HEK293 (cell line): ENCODE results near the gene CHMP6.

Source experiments
- CTCF ChIA-PET: fragments of 350-600 bp; formaldehyde crosslinking; extraction: SDS; loops from one replicate; lab custom pipeline; 2021; ENCODE audit warnings: antibody characterized with exemption; lab: Yijun Ruan, JAX
- POLR2A ChIA-PET: fragments of 300-600 bp; formaldehyde crosslinking; extraction: SDS; loops from one replicate; lab custom pipeline; 2020; ENCODE audit warnings: antibody characterized with exemption, inconsistent platforms; lab: Yijun Ruan, JAX
- H3K27ac ChIP-seq: fragments of 200-500 bp; sonication (Bioruptor generic); 2 replicates; pipeline ENCODE4 v1.5.1; 2014; ENCODE audit warnings: low read depth, low read length, control low read depth, inconsistent platforms; ENCODE audit errors: extremely low read depth
- H3K36me3 ChIP-seq, 2 experiments: fragments of 200-500 bp in 1 of 2; sonication (Bioruptor generic) in 1 of 2; 1 replicate in 1 of 2; 2 replicates in 1 of 2; pipeline ENCODE4 v1.5.1; 2014 to 2017; ENCODE audit warnings: inconsistent platforms in 2 of 2, low read length in 2 of 2; ENCODE audit not compliant: control insufficient read depth in 2 of 2, insufficient read depth in 1 of 2
- H3K4me1 ChIP-seq: fragments of 200-500 bp; sonication (Bioruptor generic); 2 replicates; pipeline ENCODE4 v1.5.1; 2014; ENCODE audit warnings: mild to moderate bottlenecking, low read length, inconsistent platforms; ENCODE audit not compliant: control insufficient read depth, insufficient read depth
- H3K4me3 ChIP-seq: 2 replicates; pipeline ENCODE4 v1.5.1; 2011; ENCODE audit warnings: low read depth, mild to moderate bottlenecking, control low read depth, low read length, moderate library complexity
- H3K9me3 ChIP-seq: fragments of 200-500 bp; sonication (Bioruptor generic); 2 replicates; pipeline ENCODE4 v1.5.1; 2014; ENCODE audit warnings: low read depth, low read length, inconsistent platforms; ENCODE audit not compliant: control insufficient read depth, insufficient read depth
- ELK4 ChIP-seq: IDR thresholded peaks from 2 replicates; pipeline ENCODE4 v1.6.1; 2011; ENCODE audit warnings: mild to moderate bottlenecking, low read depth, low read length, borderline replicate concordance
- GLI4 ChIP-seq: fragments of 450-650 bp; formaldehyde crosslinking; IDR thresholded peaks from 2 replicates; pipeline ENCODE4 v1.5.1; 2016; ENCODE audit warnings: missing biosample characterization, missing genetic modification characterization
- GLIS1 ChIP-seq: fragments of 450-650 bp; formaldehyde crosslinking; IDR thresholded peaks from 2 replicates; pipeline ENCODE4 v1.5.1; 2016; ENCODE audit warnings: missing biosample characterization, missing genetic modification characterization
- PATZ1 ChIP-seq: fragments of 450-650 bp; formaldehyde crosslinking; IDR thresholded peaks from 2 replicates; pipeline ENCODE4 v1.5.1; 2016; ENCODE audit warnings: missing biosample characterization, missing genetic modification characterization
- ZBTB1 ChIP-seq: fragments of 450-650 bp; formaldehyde crosslinking; IDR thresholded peaks from 2 replicates; pipeline ENCODE4 v1.5.1; 2016; ENCODE audit warnings: missing biosample characterization, missing genetic modification characterization
- ZBTB10 ChIP-seq: fragments of 450-650 bp; formaldehyde crosslinking; IDR thresholded peaks from 2 replicates; pipeline ENCODE4 v1.5.1; 2016; ENCODE audit warnings: missing biosample characterization, missing genetic modification characterization
- ZBTB26 ChIP-seq: fragments of 450-650 bp; formaldehyde crosslinking; optimal IDR thresholded peaks from 2 replicates; pipeline ENCODE3; 2016; ENCODE audit warnings: missing biosample characterization, mild to moderate bottlenecking, missing genetic modification characterization
- ZBTB8A ChIP-seq: fragments of 450-650 bp; formaldehyde crosslinking; IDR thresholded peaks from 2 replicates; pipeline ENCODE4 v1.5.1; 2016; ENCODE audit warnings: missing biosample characterization, missing genetic modification characterization
- ZFHX2 ChIP-seq: fragments of 450-650 bp; formaldehyde crosslinking; conservative IDR thresholded peaks from 2 replicates; pipeline ENCODE4 v1.5.1; 2016; ENCODE audit warnings: missing biosample characterization, missing genetic modification characterization
- ZIC2 ChIP-seq: fragments of 450-650 bp; formaldehyde crosslinking; IDR thresholded peaks from 2 replicates; pipeline ENCODE4 v1.5.1; 2016; ENCODE audit warnings: missing biosample characterization, missing genetic modification characterization
- ZNF112 ChIP-seq: fragments of 450-650 bp; formaldehyde crosslinking; IDR thresholded peaks from 2 replicates; pipeline ENCODE4 v1.5.0; 2017; ENCODE audit warnings: missing biosample characterization, missing genetic modification characterization
- ZNF239 ChIP-seq: fragments of 450-650 bp; formaldehyde crosslinking; IDR thresholded peaks from 2 replicates; pipeline ENCODE4 v1.5.1; 2016; ENCODE audit warnings: missing biosample characterization, missing genetic modification characterization
- ZNF341 ChIP-seq: fragments of 450-650 bp; formaldehyde crosslinking; IDR thresholded peaks from 2 replicates; pipeline ENCODE4; 2016; ENCODE audit warnings: low read depth, missing biosample characterization, missing genetic modification characterization
- ZNF362 ChIP-seq: fragments of 450-650 bp; formaldehyde crosslinking; IDR thresholded peaks from 2 replicates; pipeline ENCODE4 v1.5.1; 2016; ENCODE audit warnings: missing biosample characterization, missing genetic modification characterization
- ZNF416 ChIP-seq: fragments of 450-650 bp; formaldehyde crosslinking; IDR thresholded peaks from 2 replicates; pipeline ENCODE4 v1.5.1; 2016; ENCODE audit warnings: missing biosample characterization, missing genetic modification characterization
- ZNF433 ChIP-seq: fragments of 450-650 bp; formaldehyde crosslinking; IDR thresholded peaks from 2 replicates; pipeline ENCODE4 v1.5.1; 2016; ENCODE audit warnings: missing biosample characterization, missing genetic modification characterization, low read depth
- ZNF514 ChIP-seq: fragments of 450-650 bp; formaldehyde crosslinking; IDR thresholded peaks from 2 replicates; pipeline ENCODE4 v1.5.1; 2016; ENCODE audit warnings: missing biosample characterization, missing genetic modification characterization
- ZNF561 ChIP-seq: fragments of 450-650 bp; IDR thresholded peaks from 2 replicates; pipeline ENCODE4 v1.5.1; 2018; ENCODE audit warnings: missing biosample characterization, missing genetic modification characterization, borderline replicate concordance
- ZNF768 ChIP-seq: fragments of 450-650 bp; formaldehyde crosslinking; IDR thresholded peaks from 2 replicates; pipeline ENCODE4 v1.5.1; 2018; ENCODE audit warnings: missing biosample characterization, mild to moderate bottlenecking, missing genetic modification characterization
- ZNF792 ChIP-seq: fragments of 450-650 bp; formaldehyde crosslinking; IDR thresholded peaks from 2 replicates; pipeline ENCODE4 v1.5.1; 2016; ENCODE audit warnings: missing biosample characterization, missing genetic modification characterization
- ZSCAN16 ChIP-seq: fragments of 450-650 bp; formaldehyde crosslinking; IDR thresholded peaks from 2 replicates; pipeline ENCODE4 v1.5.1; 2016; ENCODE audit warnings: missing biosample characterization, missing genetic modification characterization

CHMP6 gene

GRCh38 chr17:81043319-81043724 lies 51.7 kb downstream of the CHMP6 start:
- Histone ChIP-seq H3K4me1 (peaks cover 20% of the 10 kb centered on the region), H3K27ac (no peak overlapping the region)
- CTCF ChIA-PET: interaction anchor here (0.7 to 2.4 kb wide), 4 partner anchors 16 to 58 kb away, joined by 3 to 12 read pairs (median 7); no protein-coding TSS in a partner anchor

GRCh38 chr17:81043725-81044427 lies 52.2 kb downstream of the CHMP6 start:
- Histone ChIP-seq H3K36me3 (peaks cover 0 to 12% of the 10 kb centered on the region in 2 experiments; a peak in 1 of 3 replicates), H3K27ac (no peak overlapping the region), H3K9me3 (no peaks in the 10 kb centered on the region), H3K4me1 (peaks cover 20% of the 10 kb centered on the region), H3K4me3 (no peak overlapping the region)
- peak; percentile 24; the same call in 1 of the 2 replicates for TF ChIP-seq ZFHX2 (tag by site-specific recombination)
- TF ChIP-seq GLI4: no peak
- ChIA-PET POLR2A (interaction anchor here (0.7 to 2.9 kb wide), 7 partner anchors 9 to 589 kb away, joined by 3 to 10 read pairs (median 5); partner anchors contain the start of gene BAIAP2), CTCF (interaction anchor here (0.7 to 2.4 kb wide), 6 partner anchors 13 to 58 kb away, joined by 3 to 12 read pairs (median 4); no protein-coding TSS in a partner anchor)

More at GRCh38 chr17:81043319-81043724, 51.7 kb downstream of the CHMP6 start:
- no peak for TF ChIP-seq GLIS1
- TF ChIP-seq ZNF561: no peak
- no peak for TF ChIP-seq ZNF514 (tag by site-specific recombination)
- TF ChIP-seq ZBTB8A: no peak
- no peak for TF ChIP-seq ZIC2 (tag by site-specific recombination)
- TF ChIP-seq ZSCAN16: no peak
- TF ChIP-seq ZNF112: no peak
- TF ChIP-seq ZBTB10 (tag by site-specific recombination): no peak
- TF ChIP-seq ZNF239 (tag by site-specific recombination): no peak
- TF ChIP-seq ZNF433 (tag by site-specific recombination): no peak
- no peak for TF ChIP-seq ZNF768 (tag by site-specific recombination)
- TF ChIP-seq ZNF416 (tag by site-specific recombination): no peak
- TF ChIP-seq ZNF792 (tag by site-specific recombination): no peak
- TF ChIP-seq ZBTB1: no peak
- TF ChIP-seq ELK4: no peak
- no peak overlapping the region for H3K4me3 ChIP-seq
- no peaks in the 10 kb centered on the region for H3K9me3 ChIP-seq
- peaks cover 0 to 18% of the 10 kb centered on the region in 2 experiments; a peak in 1 of 3 replicates for H3K36me3 ChIP-seq
- POLR2A ChIA-PET: interaction anchor here (0.7 to 2.9 kb wide), 5 partner anchors 8 to 54 kb away, joined by 3 to 10 read pairs (median 5); partner anchors contain the start of gene BAIAP2

GRCh38 chr17:81044428-81044763 lies 52.8 kb downstream of the CHMP6 start:
- H3K9me3 ChIP-seq: no peaks in the 10 kb centered on the region
- ChIA-PET CTCF (interaction anchor here (0.8 to 2.4 kb wide), 7 partner anchors 13 to 57 kb away, joined by 3 to 12 read pairs (median 4); no protein-coding TSS in a partner anchor), POLR2A (interaction anchor here (0.6 to 2.9 kb wide), 7 partner anchors 7 to 590 kb away, joined by 3 to 10 read pairs (median 6); partner anchors contain the start of gene BAIAP2)
- H3K4me1 ChIP-seq: peaks cover 20% of the 10 kb centered on the region
- H3K27ac ChIP-seq: no peak overlapping the region
- H3K4me3 ChIP-seq: no peak overlapping the region
- peaks cover 0 to 7% of the 10 kb centered on the region in 2 experiments; a peak in 1 of 3 replicates for H3K36me3 ChIP-seq
- no peak for TF ChIP-seq PATZ1 (tag by site-specific recombination)
- no peak for TF ChIP-seq ZBTB26
- no peak for TF ChIP-seq ZNF362 (tag by site-specific recombination)
- no peak for TF ChIP-seq ELK4
- no peak for TF ChIP-seq ZSCAN16
- no peak for TF ChIP-seq ZNF341
